Mucosa of descending colon (tissue), 3 donors: Measurements from ENCODE around the gene CYP27A1. TPM values are rescaled to one million over a fixed set of nuclear protein-coding genes. Genes with fewer than 3 reads are reported as not detected.

Experiments
- ATAC-seq: fragments of 200-7000 bp; cut with Tn5 transposase; one replicate; pipeline ENCODE4 v1.9.1; 2020; ENCODE audit warnings: mild to moderate bottlenecking, moderate library complexity
- DNase-seq, 3 donors: peaks; one replicate each; pipeline ENCODE4 v3.0.0-alpha.2; 2020
- H3K36me3 ChIP-seq: fragments of 200-600 bp; one replicate; pipeline ENCODE4 v1.8.0; 2021; ENCODE audit warnings: low read depth, mild to moderate bottlenecking
- H3K4me1 ChIP-seq: fragments of 200-600 bp; one replicate; pipeline ENCODE4 v1.8.0; 2021; ENCODE audit warnings: low read depth, mild to moderate bottlenecking
- H3K4me3 ChIP-seq: fragments of 200-600 bp; one replicate; pipeline ENCODE4 v1.8.0; 2021; ENCODE audit warnings: mild to moderate bottlenecking
- H3K9me3 ChIP-seq: fragments of 200-600 bp; one replicate; pipeline ENCODE4 v1.8.0; 2021; ENCODE audit warnings: mild to moderate bottlenecking
- CTCF ChIP-seq: fragments of 200-600 bp; IDR thresholded peaks from one replicate; pipeline ENCODE4 v1.8.0; 2022; ENCODE audit warnings: antibody characterized with exemption, mild to moderate bottlenecking
- intact Hi-C, 2 donors: fragments of 100-400 bp; cut with DNase I in 1 of 2; cut with micrococcal nuclease in 1 of 2; formaldehyde crosslinking; loops; one replicate each; pipeline versions ENCODE4 v1.11.0 to v1.11.1; 2022; cut with DNase I, micrococcal nuclease
- total RNA-seq, 3 donors: library from RNA; stranded (reverse); fragmentation: NEBNext Ultra II Directional in 2 of 3; extraction: Animal tissue kit (Norgen Biotek cat#: 25700) in 2 of 3; gene quantifications; one replicate each; pipeline versions ENCODE4 v1.2.1 to v1.2.4, GENCODE V29; 2021 to 2023
- donor health status: DM: no; HTN: no; CAD: no; lungs with moderate emphysema.
- donor health status: DM: no; HTN: no; CAD: no.
- donor health status: DM: no; HTN: yes; CAD: no.

The CYP27A1 gene
- total RNA-seq, 3 donors from 2014 or later: 31.0 to 70.0 (median 37.7) TPM

- no peak for TF ChIP-seq CTCF
- ATAC-seq: no peak
- no peaks in the 10 kb centered on the region for H3K9me3 ChIP-seq
- no peak overlapping the region for H3K4me3 ChIP-seq
- intact Hi-C loops: no loop called here
- peaks cover 4% of the 10 kb centered on the region for H3K36me3 ChIP-seq
- DNase-seq: no peak
- no peaks in the 10 kb centered on the region for H3K4me1 ChIP-seq
These were observed 35.0 kb upstream of the CYP27A1 start for GRCh38 chr2:218746960-218747359.

GRCh38 chr2:218748741-218749441, 33.1 kb upstream of the CYP27A1 start:
- no peak for TF ChIP-seq CTCF
- intact Hi-C loops: no loop called here
- H3K4me1 ChIP-seq: no peaks in the 10 kb centered on the region
- ATAC-seq (no peak), DNase-seq (no peak)
- H3K36me3 ChIP-seq: peaks cover 5% of the 10 kb centered on the region
- no peaks in the 10 kb centered on the region for H3K9me3 ChIP-seq
- no peak overlapping the region for H3K4me3 ChIP-seq

GRCh38 chr2:218754201-218754600, 27.7 kb upstream of the CYP27A1 start:
- Histone ChIP-seq H3K4me1 (no peaks in the 10 kb centered on the region), H3K36me3 (peaks cover 5% of the 10 kb centered on the region), H3K9me3 (no peaks in the 10 kb centered on the region), H3K4me3 (no peak overlapping the region)
- TF ChIP-seq CTCF: no peak
- no peak for DNase-seq
- ATAC-seq: no peak
- intact Hi-C loops: no loop called here

GRCh38 chr2:218754781-218755180, 27.2 kb upstream of the CYP27A1 start:
- intact Hi-C loops: no loop called here
- Histone ChIP-seq H3K9me3 (no peaks in the 10 kb centered on the region), H3K4me1 (no peaks in the 10 kb centered on the region), H3K36me3 (peaks cover 5% of the 10 kb centered on the region), H3K4me3 (no peak overlapping the region)
- no peak for DNase-seq
- ATAC-seq: no peak
- TF ChIP-seq CTCF: no peak

GRCh38 chr2:218755198-218755566, 26.8 kb upstream of the CYP27A1 start:
- no peaks in the 10 kb centered on the region for H3K9me3 ChIP-seq
- DNase-seq: no peak
- H3K4me3 ChIP-seq: no peak overlapping the region
- H3K4me1 ChIP-seq: no peaks in the 10 kb centered on the region
- intact Hi-C loops: no loop called here
- peaks cover 5% of the 10 kb centered on the region for H3K36me3 ChIP-seq
- no peak for TF ChIP-seq CTCF
- no peak for ATAC-seq
